Right lobe of liver (tissue), 4 donors: ENCODE data around the gene NSF.

Experiments
- POLR2A ChIP-seq: fragments of 450-650 bp; IDR thresholded peaks from one replicate; pipeline ENCODE4 v1.6.1; 2017; ENCODE audit warnings: antibody characterized with exemption, mild to moderate bottlenecking
- TF ChIP-seq, protein P1 (sequence below), 4 donors: fragments of 200-600 bp in 3 of 4; fragments of 450-650 bp in 1 of 4; IDR thresholded peaks; one replicate each; pipeline versions ENCODE4 v1.5.1 to v1.8.0; 2016 to 2022; ENCODE audit warnings: antibody characterized with exemption in 4 of 4, mild to moderate bottlenecking in 2 of 4
- donor health status: DM: no; HTN: no; CAD: no.
- donor health status: DM: no; HTN: no; CAD: no.
- donor health status: DM: no; HTN: yes; CAD: no.

DNA sequence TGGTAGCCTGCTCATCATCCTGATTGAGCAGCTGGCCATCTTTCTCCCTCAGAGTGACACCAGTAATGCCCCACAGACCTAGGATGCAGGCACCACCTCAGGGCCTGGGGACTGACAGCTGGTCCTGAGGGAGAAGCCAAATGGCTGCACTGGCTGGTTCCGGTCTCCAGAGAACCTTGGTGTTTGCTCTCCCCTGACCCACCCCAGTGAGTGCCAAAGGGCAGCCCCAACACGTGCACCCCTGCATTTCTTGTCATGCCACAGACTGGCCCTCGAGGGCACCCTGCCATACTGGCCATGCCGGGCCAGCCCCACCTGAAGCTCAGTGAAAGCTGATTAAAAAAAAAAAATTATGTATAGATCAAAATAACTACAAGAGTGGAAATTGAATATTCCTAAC, 127.5 kb downstream of the NSF start:
- TF ChIP-seq, protein P1, sequence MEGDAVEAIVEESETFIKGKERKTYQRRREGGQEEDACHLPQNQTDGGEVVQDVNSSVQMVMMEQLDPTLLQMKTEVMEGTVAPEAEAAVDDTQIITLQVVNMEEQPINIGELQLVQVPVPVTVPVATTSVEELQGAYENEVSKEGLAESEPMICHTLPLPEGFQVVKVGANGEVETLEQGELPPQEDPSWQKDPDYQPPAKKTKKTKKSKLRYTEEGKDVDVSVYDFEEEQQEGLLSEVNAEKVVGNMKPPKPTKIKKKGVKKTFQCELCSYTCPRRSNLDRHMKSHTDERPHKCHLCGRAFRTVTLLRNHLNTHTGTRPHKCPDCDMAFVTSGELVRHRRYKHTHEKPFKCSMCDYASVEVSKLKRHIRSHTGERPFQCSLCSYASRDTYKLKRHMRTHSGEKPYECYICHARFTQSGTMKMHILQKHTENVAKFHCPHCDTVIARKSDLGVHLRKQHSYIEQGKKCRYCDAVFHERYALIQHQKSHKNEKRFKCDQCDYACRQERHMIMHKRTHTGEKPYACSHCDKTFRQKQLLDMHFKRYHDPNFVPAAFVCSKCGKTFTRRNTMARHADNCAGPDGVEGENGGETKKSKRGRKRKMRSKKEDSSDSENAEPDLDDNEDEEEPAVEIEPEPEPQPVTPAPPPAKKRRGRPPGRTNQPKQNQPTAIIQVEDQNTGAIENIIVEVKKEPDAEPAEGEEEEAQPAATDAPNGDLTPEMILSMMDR (IDR thresholded peaks at IDR 0.05): no peak
- no peak for TF ChIP-seq POLR2A
